Ecto neural progenitor cell (in vitro differentiated cells): ENCODE results near the gene DEFB113.
A peak's percentile ranks its signal among the peaks of the same experiment; 100 is the strongest.

ENCODE experiments used
- DNase-seq: peaks from one replicate; pipeline ENCODE4 v3.0.0-alpha.2; 2018; ENCODE audit warnings: low spot score

Gene DEFB113

DNA sequence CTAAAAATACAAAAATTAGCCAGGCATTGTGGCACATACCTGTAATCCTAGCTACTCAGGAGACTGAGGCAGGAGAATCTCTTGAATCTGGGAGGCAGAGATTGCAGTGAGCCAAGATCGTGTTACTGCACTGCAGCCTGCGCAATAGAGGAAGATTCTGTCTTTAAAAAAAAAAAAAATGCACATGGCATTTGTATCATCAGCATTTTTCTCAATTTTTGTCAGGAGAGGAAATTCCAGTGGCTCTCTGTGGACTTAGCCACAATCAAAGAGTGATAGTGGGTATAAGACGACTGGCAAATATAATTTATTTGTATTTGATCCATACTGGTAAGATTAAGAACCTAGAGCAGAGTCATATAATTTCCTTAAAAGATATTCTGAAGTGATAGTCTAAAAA is 34.0 kb downstream of the DEFB113 start:
- DNase-seq, result no peak

DNA sequence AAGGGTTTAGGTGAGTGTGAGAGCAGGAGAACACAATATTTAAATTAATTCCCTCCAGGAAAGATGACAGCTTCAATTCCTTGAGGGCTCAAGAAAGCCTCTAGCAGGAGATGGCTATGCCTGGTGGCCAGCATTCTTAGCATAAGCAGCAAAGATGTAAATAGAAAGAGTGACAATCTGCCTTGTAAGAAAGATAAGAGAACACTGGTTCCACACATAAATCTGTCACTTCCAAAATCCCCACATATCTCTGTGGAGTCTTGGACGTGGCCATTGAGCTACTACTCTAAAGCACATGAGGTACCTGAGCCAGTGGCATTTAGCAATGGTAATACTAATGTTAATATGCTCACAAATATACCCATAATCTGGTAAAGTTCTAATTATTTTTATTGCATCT is 34.7 kb downstream of the DEFB113 start:
- DNase-seq, result no peak

DNA sequence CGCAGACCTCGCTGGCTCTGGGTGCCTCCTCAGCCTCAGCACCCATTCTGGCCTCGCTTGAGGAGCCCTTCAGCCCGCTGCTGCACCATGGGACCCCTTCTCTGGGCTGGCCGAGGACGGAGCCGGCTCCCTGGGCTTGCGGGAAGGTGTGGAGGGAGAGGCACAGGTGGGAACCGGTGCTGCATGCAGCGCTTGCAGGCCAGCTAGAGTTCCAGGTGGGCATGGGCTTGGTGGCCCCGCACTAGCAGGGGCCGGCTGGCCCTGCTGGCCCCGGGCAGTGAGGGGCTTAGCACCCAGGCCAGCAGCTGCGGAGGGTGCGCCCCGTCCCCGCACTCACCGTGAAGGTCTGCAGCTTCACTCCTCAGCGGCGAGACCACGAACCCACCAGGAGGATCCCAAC is 35.9 kb downstream of the DEFB113 start:
- DNase-seq, result no peak

DNA sequence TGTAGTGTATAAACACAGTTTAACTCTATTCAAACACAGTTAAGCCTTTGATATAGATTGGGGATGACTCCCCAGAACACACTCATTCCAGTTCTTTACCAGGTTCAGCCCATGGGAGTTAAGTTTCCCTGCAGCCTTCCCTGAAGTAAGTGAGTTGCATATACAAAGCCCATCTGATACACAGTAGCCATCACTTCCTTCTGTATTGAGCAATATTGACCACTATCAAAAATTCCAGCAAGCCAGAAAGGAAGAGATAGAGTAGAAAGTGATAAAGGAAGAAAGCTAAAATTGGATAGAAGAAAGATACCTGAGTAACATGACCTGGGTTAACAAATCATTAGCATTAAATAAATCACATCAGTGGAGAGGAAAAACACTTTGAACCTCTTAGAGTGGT is 40.1 kb downstream of the DEFB113 start:
- no peak for DNase-seq

DNA sequence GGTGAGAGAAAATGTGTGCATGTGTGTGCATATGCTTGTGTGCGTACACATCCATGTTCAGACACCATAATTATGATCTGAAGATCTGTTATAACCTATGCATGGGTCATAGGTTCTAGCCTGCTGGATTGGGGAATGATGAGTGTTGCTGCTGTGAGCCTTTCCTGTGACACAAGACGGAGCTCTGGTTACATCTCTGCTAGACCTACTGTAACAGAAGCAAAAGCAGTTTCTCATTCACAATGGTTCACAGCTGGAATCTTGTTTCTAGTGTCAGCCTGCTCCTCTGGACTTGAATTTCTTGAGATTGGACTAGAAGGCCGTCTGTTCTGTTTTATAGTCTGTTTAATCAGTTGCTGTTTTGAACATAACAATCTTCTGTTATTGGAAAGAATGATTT is 45.6 kb downstream of the DEFB113 start:
- DNase-seq, result no peak

DNA sequence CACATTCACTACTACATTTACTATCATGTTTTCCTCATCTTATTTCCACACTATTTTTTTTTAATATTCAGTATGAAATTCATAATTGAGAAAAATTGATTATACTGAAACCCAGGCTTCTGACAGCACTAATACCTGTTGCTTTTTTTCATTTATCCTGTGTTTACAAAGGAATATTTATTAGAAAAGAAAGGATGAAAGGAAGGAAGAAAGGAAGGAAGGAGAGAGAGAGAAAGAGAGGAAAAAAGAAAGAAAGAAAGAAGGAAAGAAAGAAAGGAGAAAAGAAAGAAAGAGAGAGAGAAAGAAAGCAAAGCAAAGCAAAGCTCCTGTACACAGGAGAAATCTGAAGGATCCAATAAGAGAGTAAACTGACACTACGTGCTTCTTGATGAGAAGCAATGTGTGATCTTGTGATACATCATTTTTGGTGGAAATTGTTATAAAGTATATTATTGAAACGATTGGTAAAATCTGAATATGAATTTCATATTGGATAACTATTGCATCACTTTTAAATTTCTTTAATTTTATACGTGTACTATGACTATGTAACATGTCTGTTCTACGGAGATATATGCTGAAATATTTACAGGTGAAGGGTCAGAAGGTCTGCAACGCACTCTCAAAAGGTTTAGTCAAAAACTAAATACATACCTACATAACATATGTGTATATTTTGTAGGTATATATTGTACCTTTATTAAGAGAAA is 49.3 kb downstream of the DEFB113 start:
- DNase-seq, result no peak

DNA sequence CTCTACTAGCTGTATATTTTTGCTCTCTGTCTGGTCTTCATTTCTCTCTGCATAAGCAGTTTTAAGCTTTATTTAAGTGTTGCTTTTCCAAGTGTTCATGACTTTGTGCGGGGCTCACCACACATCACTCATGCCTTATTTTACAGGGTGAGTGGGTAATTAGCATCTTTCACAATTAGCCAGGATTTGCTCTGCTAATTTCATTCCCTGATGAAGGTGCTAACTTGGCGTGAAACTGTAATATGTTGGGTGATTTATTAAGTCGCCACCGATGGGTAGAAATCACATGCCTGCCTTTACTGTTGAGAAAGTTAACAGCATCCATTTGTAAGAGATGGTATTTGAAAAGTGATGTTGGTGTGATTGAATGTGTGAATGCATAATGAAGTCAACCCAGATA is 50.2 kb downstream of the DEFB113 start:
- no peak for DNase-seq

DNA sequence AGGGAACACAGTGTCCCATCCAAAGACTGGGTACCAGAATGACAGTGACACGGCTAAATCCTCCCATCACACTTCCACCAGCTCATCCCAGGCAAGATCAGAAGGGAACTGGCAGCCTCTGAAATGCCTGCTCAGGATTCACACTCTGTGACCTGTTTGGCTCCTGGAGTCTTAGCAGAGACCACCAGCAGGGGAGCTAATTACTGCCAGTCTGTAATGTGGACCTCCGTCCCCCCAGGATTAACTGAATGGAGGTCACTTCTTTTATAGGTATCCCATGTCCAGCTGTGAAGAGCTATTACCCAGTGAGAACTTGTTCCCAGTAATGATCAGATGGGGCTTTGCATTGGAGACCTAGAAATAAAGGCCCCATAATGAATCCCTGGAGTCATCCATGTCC is 50.6 kb downstream of the DEFB113 start:
- peak; percentile 54 for DNase-seq
